ENCODE results near the gene CASP1.

DNA sequence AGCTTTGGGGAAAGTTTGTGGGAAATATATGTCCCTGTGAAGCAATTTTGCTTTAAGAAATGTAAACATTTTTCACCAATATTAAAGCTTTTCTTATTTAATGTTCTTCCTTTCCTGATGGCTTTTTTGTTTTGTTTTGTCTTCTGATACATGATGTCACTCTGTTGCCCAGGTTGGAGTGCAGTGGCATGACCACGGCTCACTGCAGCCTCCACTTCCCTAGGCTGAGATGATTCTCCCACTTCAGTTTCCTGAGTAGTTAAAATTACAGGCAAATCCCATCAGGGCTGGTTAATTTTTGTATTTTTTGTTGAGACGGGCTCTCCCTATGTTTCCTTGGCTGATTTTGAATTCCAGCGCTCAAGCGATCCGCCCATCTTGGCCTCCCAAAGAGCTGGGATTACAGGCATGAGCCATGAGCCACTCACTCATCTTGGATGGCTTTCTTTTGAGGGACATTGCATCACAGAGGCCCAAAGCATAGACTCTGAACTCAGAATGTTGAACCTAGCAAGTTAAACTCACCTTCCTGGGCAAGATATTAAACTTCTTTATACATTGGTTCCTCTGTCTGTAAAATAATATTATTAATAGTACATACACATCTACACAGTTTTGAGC, 10.8 kb upstream of the CASP1 start:
- TF ChIP-seq TCF7L2 (IDR thresholded peaks at IDR 0.05; ENCODE audit: low read depth, low read length) (no peak), CTCF (IDR thresholded peaks at IDR 0.05) (no peak), POLR2AphosphoS5 (IDR thresholded peaks at IDR 0.05; ENCODE audit: low read depth, low read length) (no peak)
